Ishikawa (cell line): ENCODE results near the gene STYX.

ENCODE experiments used
- EP300 ChIP-seq: IDR thresholded peaks from 2 replicates; pipeline ENCODE4 v1.6.1; 2012; ENCODE audit warnings: borderline replicate concordance
- MAX ChIP-seq: IDR thresholded peaks from 2 replicates; pipeline ENCODE4 v1.6.1; 2012
- RAD21 ChIP-seq: IDR thresholded peaks from 2 replicates; pipeline ENCODE4 v1.6.1; 2012; ENCODE audit warnings: low read depth
- REST ChIP-seq: IDR thresholded peaks from 2 replicates; pipeline ENCODE4 v1.6.1; 2012; ENCODE audit warnings: low read depth, mild to moderate bottlenecking
- TCF12 ChIP-seq: IDR thresholded peaks from 2 replicates; pipeline ENCODE4 v1.6.1; 2012; ENCODE audit warnings: low read depth
- YY1 ChIP-seq: IDR thresholded peaks from 2 replicates; pipeline ENCODE4 v1.6.1; 2012; ENCODE audit warnings: low read depth

- TF ChIP-seq MAX = no peak
- no peak for TF ChIP-seq RAD21
- no peak for TF ChIP-seq TCF12
- TF ChIP-seq EP300 = no peak
- TF ChIP-seq REST = no peak
- no peak for TF ChIP-seq YY1
Measured at GRCh38 chr14:52701223-52701622, 28.7 kb upstream of the STYX start.
